PC-9 (cell line): ENCODE results near the gene DEF6. TPM values are rescaled to one million over a fixed set of nuclear protein-coding genes. Genes with fewer than 3 reads are reported as not detected.
A peak's percentile ranks its signal among the peaks of the same experiment; 100 is the strongest.

Experiments used
- BruUV-seq: library from RNA; stranded (reverse); fragments of 400-500 nt; replicated peaks from 2 replicates; lab custom pipeline; 2021; lab: Mats Ljungman, UMichigan
- CTCF ChIA-PET: fragments of 300-600 bp; sonication (Branson Sonifier 250); formaldehyde crosslinking; loops from one replicate; lab custom pipeline; 2022; ENCODE audit warnings: antibody characterized with exemption; lab: Charles Lee
- POLR2A ChIA-PET: fragments of 300-600 bp; sonication (Branson Sonifier 250); formaldehyde crosslinking; loops from one replicate; lab custom pipeline; 2022; ENCODE audit warnings: antibody characterized with exemption; ENCODE audit not compliant: unreplicated experiment; lab: Charles Lee
- DNase-seq, 2 experiments: peaks; one replicate each; pipeline versions ENCODE4 v3.0.0 to v3.0.0-alpha.2; 2015 to 2022; ENCODE audit warnings: mixed read lengths in 1 of 2
- H2AFZ ChIP-seq: fragments of 200-600 bp; sonication (generic); 2 replicates; pipeline ENCODE4 v1.8.1; 2017; ENCODE audit warnings: antibody characterized with exemption
- H3F3A ChIP-seq: fragments of 200-600 bp; sonication (generic); 2 replicates; pipeline ENCODE4 v1.8.1; 2017; ENCODE audit warnings: antibody characterized with exemption, mild to moderate bottlenecking, low read depth; ENCODE audit not compliant: insufficient read depth
- H3K27ac ChIP-seq: fragments of 200-600 bp; sonication (generic); 2 replicates; pipeline ENCODE4 v1.6.1; 2016; ENCODE audit warnings: mixed run types
- H3K27me3 ChIP-seq: fragments of 200-600 bp; sonication (generic); 2 replicates; pipeline ENCODE4 v1.6.1; 2016; ENCODE audit warnings: low read depth, mixed run types; ENCODE audit not compliant: insufficient read depth
- H3K36me3 ChIP-seq: fragments of 200-600 bp; sonication (generic); 2 replicates; pipeline ENCODE4 v1.6.1; 2016; ENCODE audit warnings: low read depth, mixed run types
- H3K4me1 ChIP-seq: fragments of 200-600 bp; sonication (generic); replicated peaks from 2 replicates; pipeline ENCODE4 v1.6.1; 2016; ENCODE audit warnings: mixed run types; ENCODE audit not compliant: insufficient read depth
- H3K4me2 ChIP-seq: fragments of 200-600 bp; sonication (generic); 2 replicates; pipeline ENCODE4 v1.6.1; 2017; ENCODE audit warnings: mixed run types
- H3K4me3 ChIP-seq: fragments of 200-600 bp; sonication (generic); 2 replicates; pipeline ENCODE4 v1.6.1; 2016; ENCODE audit warnings: mixed run types
- H3K79me2 ChIP-seq: fragments of 200-600 bp; sonication (generic); 2 replicates; pipeline ENCODE4 v1.6.1; 2017; ENCODE audit warnings: low read depth, mixed run types
- H3K9me2 ChIP-seq: fragments of 200-600 bp; sonication (generic); 2 replicates; pipeline ENCODE4 v1.8.1; 2017; ENCODE audit warnings: mild to moderate bottlenecking; ENCODE audit not compliant: insufficient read depth
- H3K9me3 ChIP-seq: fragments of 200-600 bp; sonication (generic); 2 replicates; pipeline ENCODE4 v1.8.1; 2016; ENCODE audit warnings: low read depth; ENCODE audit not compliant: insufficient read depth
- H4K20me1 ChIP-seq: fragments of 200-600 bp; sonication (generic); 2 replicates; pipeline ENCODE4 v1.8.1; 2017; ENCODE audit not compliant: insufficient read depth
- EZH2 ChIP-seq: fragments of 200-600 bp; sonication (generic); IDR thresholded peaks from 2 replicates; pipeline ENCODE4 v1.8.0; 2017; ENCODE audit warnings: antibody characterized with exemption, low read depth
- intact Hi-C: fragments of 100-400 bp; cut with micrococcal nuclease; formaldehyde crosslinking; loops from one replicate; pipeline ENCODE4 v1.10.0; 2022; ENCODE audit not compliant: unreplicated experiment
- total RNA-seq: library from RNA; stranded (reverse); gene quantifications from 2 replicates; pipeline ENCODE4 v1.2.3, GENCODE V29; 2021
- TF ChIP-seq, protein P1 (sequence below): fragments of 200-600 bp; sonication (generic); conservative IDR thresholded peaks from 2 replicates; pipeline ENCODE4 v1.6.1; 2017; ENCODE audit warnings: mixed run types, antibody characterized with exemption, mild to moderate bottlenecking, moderate library complexity

Gene DEF6
- total RNA-seq, 1 experiment from 2014 or later = 19.6 TPM

GRCh38 chr6:35358086-35358485 is 60.5 kb downstream of the DEF6 start:
- Histone ChIP-seq H3K9me3 (no peaks in the 10 kb centered on the region), H3K9me2 (no peaks in the 10 kb centered on the region), H3K4me2 (no peak overlapping the region), H3K79me2 (no peaks in the 10 kb centered on the region), H4K20me1 (no peaks in the 10 kb centered on the region), H2AFZ (no peak overlapping the region), H3K4me3 (no peak overlapping the region), H3K27ac (no peak overlapping the region), H3K36me3 (no peaks in the 10 kb centered on the region), H3K27me3 (no peaks in the 10 kb centered on the region), H3F3A (peaks cover 31% of the 10 kb centered on the region), H3K4me1 (peaks cover 25% of the 10 kb centered on the region)
- TF ChIP-seq, protein P1, sequence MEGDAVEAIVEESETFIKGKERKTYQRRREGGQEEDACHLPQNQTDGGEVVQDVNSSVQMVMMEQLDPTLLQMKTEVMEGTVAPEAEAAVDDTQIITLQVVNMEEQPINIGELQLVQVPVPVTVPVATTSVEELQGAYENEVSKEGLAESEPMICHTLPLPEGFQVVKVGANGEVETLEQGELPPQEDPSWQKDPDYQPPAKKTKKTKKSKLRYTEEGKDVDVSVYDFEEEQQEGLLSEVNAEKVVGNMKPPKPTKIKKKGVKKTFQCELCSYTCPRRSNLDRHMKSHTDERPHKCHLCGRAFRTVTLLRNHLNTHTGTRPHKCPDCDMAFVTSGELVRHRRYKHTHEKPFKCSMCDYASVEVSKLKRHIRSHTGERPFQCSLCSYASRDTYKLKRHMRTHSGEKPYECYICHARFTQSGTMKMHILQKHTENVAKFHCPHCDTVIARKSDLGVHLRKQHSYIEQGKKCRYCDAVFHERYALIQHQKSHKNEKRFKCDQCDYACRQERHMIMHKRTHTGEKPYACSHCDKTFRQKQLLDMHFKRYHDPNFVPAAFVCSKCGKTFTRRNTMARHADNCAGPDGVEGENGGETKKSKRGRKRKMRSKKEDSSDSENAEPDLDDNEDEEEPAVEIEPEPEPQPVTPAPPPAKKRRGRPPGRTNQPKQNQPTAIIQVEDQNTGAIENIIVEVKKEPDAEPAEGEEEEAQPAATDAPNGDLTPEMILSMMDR = no peak
- no peak for TF ChIP-seq EZH2
- CTCF ChIA-PET = no interaction called here
- intact Hi-C loops = no loop called here
- DNase-seq = no peak
- no TSS peak for BruUV-seq
- POLR2A ChIA-PET = no interaction called here

- no TSS peak for BruUV-seq
- peaks cover 31% of the 10 kb centered on the region for H3F3A ChIP-seq
- H3K27me3 ChIP-seq = no peaks in the 10 kb centered on the region
- CTCF ChIA-PET = no interaction called here
- H3K4me1 ChIP-seq = peaks cover 25% of the 10 kb centered on the region
- no peak overlapping the region for H2AFZ ChIP-seq
- POLR2A ChIA-PET = no interaction called here
- peak overlapping the region; percentile 79 for H3K27ac ChIP-seq
- intact Hi-C loops = no loop called here
- H3K4me2 ChIP-seq = 0 out of 2 replicates have a peak overlapping the region, but pooled peaks have one; percentile 43
- no peaks in the 10 kb centered on the region for H3K9me2 ChIP-seq
- TF ChIP-seq, protein P1 = no peak
- TF ChIP-seq EZH2 = no peak
- no peaks in the 10 kb centered on the region for H3K9me3 ChIP-seq
- DNase-seq = no peak
- H3K4me3 ChIP-seq = no peak overlapping the region
- no peaks in the 10 kb centered on the region; the same call in 1 of the 2 replicates for H4K20me1 ChIP-seq
- H3K79me2 ChIP-seq = no peaks in the 10 kb centered on the region
- H3K36me3 ChIP-seq = no peaks in the 10 kb centered on the region
These were observed 61.7 kb downstream of the DEF6 start for GRCh38 chr6:35359346-35359743.

DNA sequence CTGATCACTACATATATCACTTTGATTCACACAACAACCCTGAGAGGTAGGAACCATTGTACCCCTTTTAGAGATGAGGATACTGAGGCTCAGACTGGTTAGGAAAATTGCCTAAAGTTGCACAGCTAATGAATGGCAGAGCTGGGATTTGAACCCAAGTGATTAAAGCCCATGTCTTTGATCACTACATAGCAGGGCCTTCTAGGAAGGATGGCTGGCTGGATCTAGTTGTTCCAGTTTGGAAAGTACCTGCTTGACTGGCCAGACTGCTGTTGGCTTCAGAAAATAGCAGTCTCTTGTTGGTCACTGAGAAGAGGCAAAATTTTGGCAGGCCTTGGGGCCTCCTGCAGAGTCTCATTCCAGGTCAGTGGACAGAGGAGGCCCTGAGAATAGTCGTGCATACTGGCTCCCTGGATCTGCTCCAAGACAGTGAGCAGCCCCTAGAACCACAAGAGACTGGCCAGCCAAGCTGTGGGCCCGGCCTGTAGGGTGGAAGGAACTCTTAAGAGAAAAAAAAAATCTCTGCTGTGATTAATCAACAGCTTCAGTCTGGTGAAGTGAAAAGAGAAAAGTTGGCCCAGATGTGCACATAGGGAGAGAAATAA is 62.2 kb downstream of the DEF6 start:
- Histone ChIP-seq H3K9me2 (no peaks in the 10 kb centered on the region), H3K79me2 (no peaks in the 10 kb centered on the region), H3K9me3 (no peaks in the 10 kb centered on the region), H3K36me3 (no peaks in the 10 kb centered on the region), H3K27ac (peak overlapping the region; percentile 79), H3K4me3 (no peak overlapping the region), H3K4me1 (peaks cover 25% of the 10 kb centered on the region), H3F3A (peaks cover 31% of the 10 kb centered on the region), H3K4me2 (peak overlapping the region; percentile 43), H2AFZ (no peak overlapping the region), H4K20me1 (no peaks in the 10 kb centered on the region; the same call in 1 of the 2 replicates), H3K27me3 (no peaks in the 10 kb centered on the region)
- ChIA-PET POLR2A (no interaction called here), CTCF (no interaction called here)
- TF ChIP-seq, protein P1 = no peak
- TF ChIP-seq EZH2 = no peak
- DNase-seq = peak; percentile 80 to 92
- intact Hi-C loops = loop anchor here (1.0 kb wide), 2 partner anchors 8 to 32 kb away; no protein-coding TSS in a partner anchor
- BruUV-seq = no TSS peak
